Ishikawa (cell line): ENCODE results near the gene IL3RA.

Experiments used
- CEBPB ChIP-seq: IDR thresholded peaks from 2 replicates; pipeline ENCODE4 v1.6.1; 2012
- CREB1 ChIP-seq: IDR thresholded peaks from 2 replicates; pipeline ENCODE4 v1.6.1; 2012; ENCODE audit warnings: low read depth
- EP300 ChIP-seq: IDR thresholded peaks from 2 replicates; pipeline ENCODE4 v1.6.1; 2012; ENCODE audit warnings: borderline replicate concordance
- FOXM1 ChIP-seq: IDR thresholded peaks from 2 replicates; pipeline ENCODE4 v1.6.1; 2012; ENCODE audit warnings: low read depth, borderline replicate concordance
- RAD21 ChIP-seq: IDR thresholded peaks from 2 replicates; pipeline ENCODE4 v1.6.1; 2012; ENCODE audit warnings: low read depth
- TAF1 ChIP-seq: IDR thresholded peaks from 2 replicates; pipeline ENCODE4 v1.6.1; 2012; ENCODE audit warnings: low read depth, mild to moderate bottlenecking
- ZBTB7A ChIP-seq: IDR thresholded peaks from 2 replicates; pipeline ENCODE4 v1.6.1; 2012; ENCODE audit warnings: low read depth
- TF ChIP-seq, protein P1 (sequence below): IDR thresholded peaks from 2 replicates; pipeline ENCODE4 v1.6.1; 2012; ENCODE audit warnings: low read depth, mild to moderate bottlenecking

GRCh38 chrX:1418901-1419544 lies 82.4 kb downstream of the IL3RA start:
- no peak for TF ChIP-seq FOXM1
- TF ChIP-seq, protein P1, sequence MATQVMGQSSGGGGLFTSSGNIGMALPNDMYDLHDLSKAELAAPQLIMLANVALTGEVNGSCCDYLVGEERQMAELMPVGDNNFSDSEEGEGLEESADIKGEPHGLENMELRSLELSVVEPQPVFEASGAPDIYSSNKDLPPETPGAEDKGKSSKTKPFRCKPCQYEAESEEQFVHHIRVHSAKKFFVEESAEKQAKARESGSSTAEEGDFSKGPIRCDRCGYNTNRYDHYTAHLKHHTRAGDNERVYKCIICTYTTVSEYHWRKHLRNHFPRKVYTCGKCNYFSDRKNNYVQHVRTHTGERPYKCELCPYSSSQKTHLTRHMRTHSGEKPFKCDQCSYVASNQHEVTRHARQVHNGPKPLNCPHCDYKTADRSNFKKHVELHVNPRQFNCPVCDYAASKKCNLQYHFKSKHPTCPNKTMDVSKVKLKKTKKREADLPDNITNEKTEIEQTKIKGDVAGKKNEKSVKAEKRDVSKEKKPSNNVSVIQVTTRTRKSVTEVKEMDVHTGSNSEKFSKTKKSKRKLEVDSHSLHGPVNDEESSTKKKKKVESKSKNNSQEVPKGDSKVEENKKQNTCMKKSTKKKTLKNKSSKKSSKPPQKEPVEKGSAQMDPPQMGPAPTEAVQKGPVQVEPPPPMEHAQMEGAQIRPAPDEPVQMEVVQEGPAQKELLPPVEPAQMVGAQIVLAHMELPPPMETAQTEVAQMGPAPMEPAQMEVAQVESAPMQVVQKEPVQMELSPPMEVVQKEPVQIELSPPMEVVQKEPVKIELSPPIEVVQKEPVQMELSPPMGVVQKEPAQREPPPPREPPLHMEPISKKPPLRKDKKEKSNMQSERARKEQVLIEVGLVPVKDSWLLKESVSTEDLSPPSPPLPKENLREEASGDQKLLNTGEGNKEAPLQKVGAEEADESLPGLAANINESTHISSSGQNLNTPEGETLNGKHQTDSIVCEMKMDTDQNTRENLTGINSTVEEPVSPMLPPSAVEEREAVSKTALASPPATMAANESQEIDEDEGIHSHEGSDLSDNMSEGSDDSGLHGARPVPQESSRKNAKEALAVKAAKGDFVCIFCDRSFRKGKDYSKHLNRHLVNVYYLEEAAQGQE, result no peak
- TF ChIP-seq CREB1, result no peak
- TF ChIP-seq TAF1, result no peak
- no peak for TF ChIP-seq CEBPB
- no peak for TF ChIP-seq EP300
- no peak for TF ChIP-seq RAD21
- no peak for TF ChIP-seq ZBTB7A
